KMS-11 (cell line): Measurements from ENCODE around the gene MAN1B1.
A peak's percentile ranks its signal among the peaks of the same experiment; 100 is the strongest.

Source experiments
- H2AFZ ChIP-seq: fragments of 200-600 bp; sonication (generic); 2 replicates; pipeline ENCODE4 v1.6.1; 2016; ENCODE audit warnings: antibody characterized with exemption, mixed run types, low read depth
- H3K27ac ChIP-seq: fragments of 200-600 bp; sonication (generic); 2 replicates; pipeline ENCODE4 v1.6.1; 2016; ENCODE audit warnings: mild to moderate bottlenecking, mixed run types
- H3K27me3 ChIP-seq: fragments of 200-600 bp; sonication (generic); 2 replicates; pipeline ENCODE4 v1.6.1; 2017; ENCODE audit warnings: mild to moderate bottlenecking, low read depth, mixed run types, moderate library complexity; ENCODE audit not compliant: insufficient read depth
- H3K36me3 ChIP-seq: fragments of 200-600 bp; sonication (generic); 2 replicates; pipeline ENCODE4 v1.6.1; 2017; ENCODE audit warnings: mild to moderate bottlenecking, mixed run types; ENCODE audit not compliant: insufficient read depth
- H3K4me1 ChIP-seq: fragments of 200-600 bp; sonication (generic); 2 replicates; pipeline ENCODE4 v1.6.1; 2016; ENCODE audit warnings: mild to moderate bottlenecking, low read depth, mixed run types; ENCODE audit not compliant: poor library complexity, severe bottlenecking
- H3K4me2 ChIP-seq: fragments of 200-600 bp; sonication (generic); 2 replicates; pipeline ENCODE4 v1.7.0; 2016; ENCODE audit warnings: mild to moderate bottlenecking, mixed run types
- H3K4me3 ChIP-seq: fragments of 200-600 bp; sonication (generic); IDR thresholded peaks from 2 replicates; pipeline ENCODE4 v1.6.1; 2017; ENCODE audit warnings: low read depth, low read length, mixed read lengths; ENCODE audit not compliant: insufficient read depth
- H3K79me2 ChIP-seq: fragments of 200-600 bp; sonication (generic); 2 replicates; pipeline ENCODE4 v1.6.1; 2016; ENCODE audit warnings: low read depth, mixed run types; ENCODE audit not compliant: insufficient read depth
- H3K9ac ChIP-seq: fragments of 200-600 bp; sonication (generic); 2 replicates; pipeline ENCODE4 v1.6.1; 2016; ENCODE audit warnings: mild to moderate bottlenecking, mixed run types
- H4K20me1 ChIP-seq: fragments of 200-600 bp; sonication (generic); 2 replicates; pipeline ENCODE4 v1.6.1; 2016; ENCODE audit warnings: mild to moderate bottlenecking, mixed run types; ENCODE audit not compliant: insufficient read depth
- TF ChIP-seq, protein P1 (sequence below): fragments of 200-600 bp; sonication (generic); conservative IDR thresholded peaks from 2 replicates; pipeline ENCODE4 v1.6.1; 2017; ENCODE audit warnings: low read depth, mild to moderate bottlenecking, antibody characterized with exemption, low read length, moderate library complexity, mixed read lengths

MAN1B1 gene

DNA sequence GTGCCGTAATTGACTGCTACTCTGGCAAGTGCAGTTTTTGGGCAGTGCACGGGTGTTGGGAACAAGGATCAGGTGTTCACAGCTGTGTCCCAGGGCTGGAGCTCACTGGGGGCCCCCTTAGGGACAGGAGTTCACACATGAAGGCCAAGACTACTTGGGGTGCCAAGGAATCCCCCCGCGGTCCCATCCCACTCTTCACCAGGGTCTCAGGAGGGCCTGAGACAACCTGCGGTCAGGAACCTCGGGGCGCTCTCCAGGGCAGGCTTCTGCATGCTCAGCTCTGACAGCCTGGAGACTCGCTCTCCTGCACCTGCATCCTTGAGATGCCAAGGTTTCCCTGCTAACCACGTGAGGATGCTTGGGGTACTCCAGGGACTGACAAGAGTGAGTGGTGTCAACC lies 2.3 kb upstream of the MAN1B1 start:
- Histone ChIP-seq H3K4me1 (peaks cover 17% of the 10 kb centered on the region), H3K79me2 (no peaks in the 10 kb centered on the region), H3K4me3 (no peak overlapping the region), H3K4me2 (no peak overlapping the region), H4K20me1 (no peaks in the 10 kb centered on the region), H3K27me3 (no peaks in the 10 kb centered on the region; the same call in 1 of the 2 replicates), H2AFZ (no peak overlapping the region), H3K9ac (no peak overlapping the region), H3K36me3 (no peaks in the 10 kb centered on the region), H3K27ac (no peak overlapping the region)
- TF ChIP-seq, protein P1, sequence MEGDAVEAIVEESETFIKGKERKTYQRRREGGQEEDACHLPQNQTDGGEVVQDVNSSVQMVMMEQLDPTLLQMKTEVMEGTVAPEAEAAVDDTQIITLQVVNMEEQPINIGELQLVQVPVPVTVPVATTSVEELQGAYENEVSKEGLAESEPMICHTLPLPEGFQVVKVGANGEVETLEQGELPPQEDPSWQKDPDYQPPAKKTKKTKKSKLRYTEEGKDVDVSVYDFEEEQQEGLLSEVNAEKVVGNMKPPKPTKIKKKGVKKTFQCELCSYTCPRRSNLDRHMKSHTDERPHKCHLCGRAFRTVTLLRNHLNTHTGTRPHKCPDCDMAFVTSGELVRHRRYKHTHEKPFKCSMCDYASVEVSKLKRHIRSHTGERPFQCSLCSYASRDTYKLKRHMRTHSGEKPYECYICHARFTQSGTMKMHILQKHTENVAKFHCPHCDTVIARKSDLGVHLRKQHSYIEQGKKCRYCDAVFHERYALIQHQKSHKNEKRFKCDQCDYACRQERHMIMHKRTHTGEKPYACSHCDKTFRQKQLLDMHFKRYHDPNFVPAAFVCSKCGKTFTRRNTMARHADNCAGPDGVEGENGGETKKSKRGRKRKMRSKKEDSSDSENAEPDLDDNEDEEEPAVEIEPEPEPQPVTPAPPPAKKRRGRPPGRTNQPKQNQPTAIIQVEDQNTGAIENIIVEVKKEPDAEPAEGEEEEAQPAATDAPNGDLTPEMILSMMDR: no peak

DNA sequence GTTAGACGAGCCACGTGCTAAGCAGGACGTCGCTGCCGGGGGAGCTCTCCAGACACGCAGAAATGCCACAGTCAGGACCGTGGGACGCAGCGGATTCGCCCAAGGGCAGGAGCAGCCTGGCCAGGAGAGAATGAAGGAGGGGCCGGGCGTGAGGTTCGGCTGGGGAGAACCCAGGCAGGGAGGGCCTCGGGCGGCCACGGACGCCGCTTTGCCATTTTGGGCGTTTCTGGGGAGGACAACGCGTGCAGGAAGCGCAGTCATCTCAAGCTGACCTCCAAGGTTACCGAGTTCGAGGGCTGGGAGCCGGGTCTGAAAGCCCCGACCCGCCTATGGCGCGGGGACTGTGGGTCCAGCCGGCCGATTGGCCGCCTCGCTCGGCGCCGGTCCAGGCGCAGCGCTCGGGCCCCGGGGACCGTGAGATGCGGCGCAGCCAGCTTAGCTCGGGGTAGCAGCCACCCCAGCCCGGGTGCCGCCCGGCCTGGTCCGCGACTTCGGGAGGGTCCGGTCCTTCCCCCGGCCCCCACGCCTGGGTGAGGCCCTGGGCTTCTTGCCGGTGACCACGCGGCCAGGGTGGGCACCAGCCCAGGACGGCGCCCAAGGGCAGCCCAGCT lies 760 bp upstream of the MAN1B1 start:
- Histone ChIP-seq H3K79me2 (no peaks in the 10 kb centered on the region), H3K36me3 (no peaks in the 10 kb centered on the region), H2AFZ (peak overlapping the region; percentile 83), H4K20me1 (no peaks in the 10 kb centered on the region), H3K4me2 (peak overlapping the region; percentile 92), H3K9ac (peak overlapping the region; percentile 95), H3K27ac (peak overlapping the region; percentile 81), H3K27me3 (no peaks in the 10 kb centered on the region), H3K4me3 (no peak overlapping the region), H3K4me1 (peaks cover 17% of the 10 kb centered on the region)
- TF ChIP-seq, protein P1: no peak

DNA sequence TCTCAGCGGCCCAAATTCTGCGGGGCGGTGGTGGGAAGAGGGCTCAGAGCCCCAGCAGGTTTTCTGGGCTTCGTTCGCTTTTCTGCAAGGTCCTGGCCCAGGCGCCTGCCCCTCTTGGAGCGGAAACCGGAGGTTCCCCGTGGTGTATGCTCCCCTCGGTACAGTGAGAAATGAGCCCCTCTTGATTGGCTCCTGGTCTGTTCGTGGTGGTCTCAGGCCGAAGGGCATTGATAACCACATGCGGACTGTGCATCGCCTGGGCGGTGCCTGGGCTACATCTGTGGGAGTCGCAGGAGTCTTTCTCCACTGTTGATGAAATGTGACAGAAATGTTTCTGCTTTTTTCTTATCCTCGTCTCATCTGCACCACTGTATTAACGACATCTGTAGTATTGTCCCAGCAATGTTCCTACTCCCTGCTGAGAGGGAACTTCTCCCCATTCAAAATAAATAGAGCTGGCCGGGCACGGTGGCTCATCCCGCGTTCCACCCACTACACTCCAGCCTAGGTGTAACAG lies 682 bp downstream of the MAN1B1 start:
- TF ChIP-seq, protein P1: no peak
- Histone ChIP-seq H3K4me1 (peaks cover 17% of the 10 kb centered on the region), H3K79me2 (no peaks in the 10 kb centered on the region), H4K20me1 (no peaks in the 10 kb centered on the region), H3K36me3 (no peaks in the 10 kb centered on the region), H3K4me3 (no peak overlapping the region), H3K9ac (peak overlapping the region; percentile 57; the same call in 1 of the 2 replicates), H2AFZ (peak overlapping the region; percentile 92), H3K27me3 (no peaks in the 10 kb centered on the region), H3K4me2 (peak overlapping the region; percentile 97), H3K27ac (peak overlapping the region; percentile 37)

DNA sequence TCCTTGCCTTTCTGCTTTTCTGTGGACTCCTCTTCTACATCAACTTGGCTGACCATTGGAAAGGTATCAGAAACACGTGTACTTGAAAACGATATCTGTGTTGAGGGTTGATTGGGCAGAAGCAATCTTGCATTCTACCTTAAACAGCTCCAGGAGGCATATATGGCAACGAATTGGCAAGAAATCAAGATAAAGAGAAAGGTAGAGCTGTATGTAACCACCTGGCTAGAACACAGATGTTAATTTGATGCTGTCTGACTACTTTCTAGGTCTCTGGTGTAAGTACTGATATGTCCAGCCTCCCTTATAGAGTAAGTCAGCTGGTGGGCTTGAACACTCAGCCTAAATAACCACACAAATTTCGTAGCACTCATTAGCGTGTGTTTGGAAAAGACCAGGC lies 1.3 kb downstream of the MAN1B1 start:
- no peaks in the 10 kb centered on the region for H4K20me1 ChIP-seq
- TF ChIP-seq, protein P1: no peak
- peaks cover 17% of the 10 kb centered on the region for H3K4me1 ChIP-seq
- no peak overlapping the region for H3K4me3 ChIP-seq
- no peaks in the 10 kb centered on the region for H3K36me3 ChIP-seq
- H2AFZ ChIP-seq: no peak overlapping the region
- no peaks in the 10 kb centered on the region for H3K27me3 ChIP-seq
- no peak overlapping the region for H3K27ac ChIP-seq
- H3K4me2 ChIP-seq: peak overlapping the region; percentile 97; the same call in 1 of the 2 replicates
- no peak overlapping the region for H3K9ac ChIP-seq
- H3K79me2 ChIP-seq: no peaks in the 10 kb centered on the region
